ENCODE results near the gene NMNAT2. TPM values are rescaled to one million over a fixed set of nuclear protein-coding genes. Genes with fewer than 3 reads are reported as not detected.

Gene NMNAT2
- total and polyA plus RNA-seq, 2 of the 13 experiments (the other 11 are each of a cell fraction or from before 2014, with no cell fraction given) = not detected

- no peak for TF ChIP-seq E2F2 (CRISPR knock-in tag; IDR thresholded peaks at IDR 0.05; ENCODE audit: borderline replicate concordance)
- no peak for TF ChIP-seq MED1 (CRISPR knock-in tag; IDR thresholded peaks at IDR 0.05)
- no peak for TF ChIP-seq ZNF614 (CRISPR knock-in tag; IDR thresholded peaks at IDR 0.05; ENCODE audit: borderline replicate concordance)
- TF ChIP-seq, protein P1, sequence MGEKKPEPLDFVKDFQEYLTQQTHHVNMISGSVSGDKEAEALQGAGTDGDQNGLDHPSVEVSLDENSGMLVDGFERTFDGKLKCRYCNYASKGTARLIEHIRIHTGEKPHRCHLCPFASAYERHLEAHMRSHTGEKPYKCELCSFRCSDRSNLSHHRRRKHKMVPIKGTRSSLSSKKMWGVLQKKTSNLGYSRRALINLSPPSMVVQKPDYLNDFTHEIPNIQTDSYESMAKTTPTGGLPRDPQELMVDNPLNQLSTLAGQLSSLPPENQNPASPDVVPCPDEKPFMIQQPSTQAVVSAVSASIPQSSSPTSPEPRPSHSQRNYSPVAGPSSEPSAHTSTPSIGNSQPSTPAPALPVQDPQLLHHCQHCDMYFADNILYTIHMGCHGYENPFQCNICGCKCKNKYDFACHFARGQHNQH (CRISPR knock-in tag; IDR thresholded peaks at IDR 0.05) = no peak
- no peak for TF ChIP-seq SMYD3 (CRISPR knock-in tag; IDR thresholded peaks at IDR 0.05)
- no peak for TF ChIP-seq PPARG (CRISPR knock-in tag; conservative IDR thresholded peaks at IDR 0.05)
- no peak for TF ChIP-seq KAT2B (IDR thresholded peaks at IDR 0.05; ENCODE audit: borderline replicate concordance, low read depth, low read length)
- no peak for TF ChIP-seq ZFP41 (CRISPR knock-in tag; IDR thresholded peaks at IDR 0.05; ENCODE audit: borderline replicate concordance)
Measured at GRCh38 chr1:183323849-183324683, 94.1 kb downstream of the NMNAT2 start (continued).

- Histone ChIP-seq H3K4me1 (ENCODE audit: insufficient read depth, low read length) (no peaks in the 10 kb centered on the region), H3K4me3 (replicated peaks in 1 of 3; ENCODE audit: insufficient read depth in 1 of 3, low read depth in 2 of 3, low read length in 3 of 3) (no peak overlapping the region), H2AFZ (ENCODE audit: low read length) (no peak overlapping the region), H3K9ac (ENCODE audit: insufficient read depth, low read depth, low read length) (no peak overlapping the region), H3K27ac (ENCODE audit: extremely low read length, insufficient read depth, low read length) (no peak overlapping the region), H3K9me3 (ENCODE audit: low read length) (no peaks in the 10 kb centered on the region), H3K36me3 (replicated peaks in 1 of 2; ENCODE audit: control insufficient read depth in 1 of 2, insufficient read depth in 2 of 2, low read length in 2 of 2) (no peaks in the 10 kb centered on the region), H4K20me1 (ENCODE audit: insufficient read depth, low read length) (no peaks in the 10 kb centered on the region), H3K4me2 (ENCODE audit: low read depth, low read length) (no peak overlapping the region), H3K27me3 (ENCODE audit: control insufficient read depth in 1 of 2, insufficient read depth in 2 of 2, low read length in 2 of 2) (0 out of 5 replicates have a peak, but pooled peaks cover 1 to 3% of the 10 kb centered on the region in 2 experiments), H3K79me2 (ENCODE audit: insufficient read depth, low read length) (no peaks in the 10 kb centered on the region)
- DNase-seq (ENCODE audit: low spot score) (no peak), FAIRE-seq (no peak), ATAC-seq (no peak)
- ChIA-PET POLR2A (no interaction called here), CTCF (ENCODE audit: low intra/inter-chr PET ratio, low total read pairs) (no interaction called here)
- 27% methylated on average over 4 of the region's 4 CpGs for WGBS (ENCODE audit: low lambda C conversion rate)
- intact Hi-C loops (cut with micrococcal nuclease; ENCODE audit: unreplicated experiment) (no loop called here), in situ Hi-C loops (cut with HindIII; ENCODE audit: extremely low pct_ligation_motif_present, low pct_unique_long_range_greater_than_20kb) (no loop called here)
- BruUV-seq (replicated peaks) = no TSS peak
- TF ChIP-seq PCBP2 (optimal IDR thresholded peaks at IDR 0.05; ENCODE audit: low read depth, low read length, poor library complexity, severe bottlenecking) (no peak), ZNF282 (IDR thresholded peaks at IDR 0.05; ENCODE audit: partially characterized antibody) (no peak), ZNF75D (CRISPR knock-in tag; IDR thresholded peaks at IDR 0.05; ENCODE audit: borderline replicate concordance) (no peak), ZNF589 (CRISPR knock-in tag; conservative IDR thresholded peaks at IDR 0.05) (no peak), HDAC1 (CRISPR knock-in tag; IDR thresholded peaks at IDR 0.05) (no peak), ZNF232 (CRISPR knock-in tag; IDR thresholded peaks at IDR 0.05; ENCODE audit: borderline replicate concordance) (no peak), JUND (CRISPR knock-in tag; IDR thresholded peaks at IDR 0.05) (no peak), TARDBP (CRISPR knock-in tag; IDR thresholded peaks at IDR 0.05) (no peak)
- TF ChIP-seq, protein P2, sequence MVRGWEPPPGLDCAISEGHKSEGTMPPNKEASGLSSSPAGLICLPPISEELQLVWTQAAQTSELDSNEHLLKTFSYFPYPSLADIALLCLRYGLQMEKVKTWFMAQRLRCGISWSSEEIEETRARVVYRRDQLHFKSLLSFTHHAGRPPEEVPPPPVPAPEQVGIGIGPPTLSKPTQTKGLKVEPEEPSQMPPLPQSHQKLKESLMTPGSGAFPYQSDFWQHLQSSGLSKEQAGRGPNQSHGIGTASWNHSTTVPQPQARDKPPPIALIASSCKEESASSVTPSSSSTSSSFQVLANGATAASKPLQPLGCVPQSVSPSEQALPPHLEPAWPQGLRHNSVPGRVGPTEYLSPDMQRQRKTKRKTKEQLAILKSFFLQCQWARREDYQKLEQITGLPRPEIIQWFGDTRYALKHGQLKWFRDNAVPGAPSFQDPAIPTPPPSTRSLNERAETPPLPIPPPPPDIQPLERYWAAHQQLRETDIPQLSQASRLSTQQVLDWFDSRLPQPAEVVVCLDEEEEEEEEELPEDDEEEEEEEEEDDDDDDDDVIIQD (CRISPR knock-in tag; IDR thresholded peaks at IDR 0.05; ENCODE audit: low read depth) = no peak
- TF ChIP-seq, protein P3, sequence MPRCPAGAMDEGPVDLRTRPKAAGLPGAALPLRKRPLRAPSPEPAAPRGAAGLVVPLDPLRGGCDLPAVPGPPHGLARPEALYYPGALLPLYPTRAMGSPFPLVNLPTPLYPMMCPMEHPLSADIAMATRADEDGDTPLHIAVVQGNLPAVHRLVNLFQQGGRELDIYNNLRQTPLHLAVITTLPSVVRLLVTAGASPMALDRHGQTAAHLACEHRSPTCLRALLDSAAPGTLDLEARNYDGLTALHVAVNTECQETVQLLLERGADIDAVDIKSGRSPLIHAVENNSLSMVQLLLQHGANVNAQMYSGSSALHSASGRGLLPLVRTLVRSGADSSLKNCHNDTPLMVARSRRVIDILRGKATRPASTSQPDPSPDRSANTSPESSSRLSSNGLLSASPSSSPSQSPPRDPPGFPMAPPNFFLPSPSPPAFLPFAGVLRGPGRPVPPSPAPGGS (CRISPR knock-in tag; IDR thresholded peaks at IDR 0.05) = no peak
Measured at GRCh38 chr1:183319606-183320005, 98.6 kb downstream of the NMNAT2 start.

Data from HepG2 (cell line).